Measurements from ENCODE around the gene RPA3.

DNA sequence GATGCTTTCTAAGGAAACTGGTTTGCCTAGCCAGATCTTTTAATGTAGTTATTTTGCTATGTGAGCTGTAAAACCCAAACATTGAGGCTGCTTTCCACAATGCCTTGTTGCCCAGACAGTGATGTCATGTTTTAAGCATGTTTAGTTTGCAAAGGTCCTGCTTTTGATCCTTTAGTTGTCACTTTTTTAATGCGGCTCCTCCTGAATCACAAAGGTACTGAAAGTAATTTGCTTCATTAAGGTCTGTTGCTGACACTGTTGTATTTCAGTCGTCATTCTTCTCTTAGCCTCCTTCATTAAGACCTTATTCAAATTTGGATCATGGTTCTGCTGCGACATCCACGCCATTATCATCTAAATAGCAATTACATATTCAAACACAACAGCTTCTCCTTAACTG, 10.6 kb downstream of the RPA3 start:
- TF ChIP-seq, protein P1, sequence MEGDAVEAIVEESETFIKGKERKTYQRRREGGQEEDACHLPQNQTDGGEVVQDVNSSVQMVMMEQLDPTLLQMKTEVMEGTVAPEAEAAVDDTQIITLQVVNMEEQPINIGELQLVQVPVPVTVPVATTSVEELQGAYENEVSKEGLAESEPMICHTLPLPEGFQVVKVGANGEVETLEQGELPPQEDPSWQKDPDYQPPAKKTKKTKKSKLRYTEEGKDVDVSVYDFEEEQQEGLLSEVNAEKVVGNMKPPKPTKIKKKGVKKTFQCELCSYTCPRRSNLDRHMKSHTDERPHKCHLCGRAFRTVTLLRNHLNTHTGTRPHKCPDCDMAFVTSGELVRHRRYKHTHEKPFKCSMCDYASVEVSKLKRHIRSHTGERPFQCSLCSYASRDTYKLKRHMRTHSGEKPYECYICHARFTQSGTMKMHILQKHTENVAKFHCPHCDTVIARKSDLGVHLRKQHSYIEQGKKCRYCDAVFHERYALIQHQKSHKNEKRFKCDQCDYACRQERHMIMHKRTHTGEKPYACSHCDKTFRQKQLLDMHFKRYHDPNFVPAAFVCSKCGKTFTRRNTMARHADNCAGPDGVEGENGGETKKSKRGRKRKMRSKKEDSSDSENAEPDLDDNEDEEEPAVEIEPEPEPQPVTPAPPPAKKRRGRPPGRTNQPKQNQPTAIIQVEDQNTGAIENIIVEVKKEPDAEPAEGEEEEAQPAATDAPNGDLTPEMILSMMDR (IDR thresholded peaks at IDR 0.05; ENCODE audit: low read depth, low read length), result no peak
- no peak for TF ChIP-seq EZH2phosphoT487 (IDR thresholded peaks at IDR 0.05; ENCODE audit: low read depth)

Measured in OCI-LY3 (cell line).